ENCODE measurements around the gene YPEL3.
A peak's percentile ranks its signal among the peaks of the same experiment; 100 is the strongest.

Gene YPEL3

DNA sequence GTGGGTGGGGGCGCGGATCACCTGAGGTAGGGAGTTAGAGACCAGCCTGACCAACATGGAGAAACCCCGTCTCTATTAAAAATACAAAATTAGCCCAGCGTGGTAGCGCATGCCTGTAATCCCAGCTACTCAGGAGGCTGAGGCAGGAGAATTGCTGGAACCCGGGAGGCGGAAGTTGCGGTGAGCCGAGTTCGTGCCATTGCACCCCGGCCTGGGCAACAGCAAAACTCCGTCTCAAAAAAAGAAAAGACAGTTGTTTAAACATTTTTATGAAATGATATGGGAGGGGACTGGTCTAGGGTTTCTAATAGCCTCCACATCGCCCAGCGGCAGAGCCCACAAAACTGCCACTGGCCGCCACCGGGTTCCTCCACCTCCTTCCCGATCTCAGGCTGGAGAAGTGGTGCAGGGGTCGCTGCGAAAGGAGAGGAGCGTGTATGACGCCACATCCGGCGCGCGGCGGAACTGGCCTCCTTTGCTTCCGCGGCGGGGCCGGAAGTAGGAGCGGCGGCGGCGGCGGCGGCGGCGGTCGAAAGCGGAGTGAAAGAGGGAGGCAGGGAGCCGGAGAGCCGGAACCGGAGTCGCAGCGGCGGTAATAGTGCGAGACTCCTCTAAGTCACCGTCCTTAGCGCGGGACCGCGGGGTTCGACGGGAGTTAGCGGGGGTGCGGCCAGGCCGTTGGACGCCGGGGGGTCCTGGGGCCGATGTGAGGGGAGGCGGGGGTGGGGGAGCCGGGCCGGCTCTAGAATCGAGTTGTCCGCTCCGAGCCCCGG, 20.3 kb downstream of the YPEL3 start, which contains the start of gene PPP4C:
PPP4C (plus strand) TSS at position 492 of the 773 bp plus-strand sequence. CDS start 384 bp downstream, outside the sequence.
- Histone ChIP-seq H3K4me3 (replicated peaks; ENCODE audit: insufficient read depth, low read length) (peak within 1 kb of the TSS; percentile 92), H3K27ac (replicated peaks) (peak within 1 kb of the TSS; percentile 87), H3K27me3 (ENCODE audit: insufficient read depth, poor library complexity, severe bottlenecking) (no peaks in the 10 kb centered on the region)
- peak; percentile 89 for TF ChIP-seq GABPA (IDR thresholded peaks at IDR 0.05; ENCODE audit: low read depth)
- TF ChIP-seq, protein P1, sequence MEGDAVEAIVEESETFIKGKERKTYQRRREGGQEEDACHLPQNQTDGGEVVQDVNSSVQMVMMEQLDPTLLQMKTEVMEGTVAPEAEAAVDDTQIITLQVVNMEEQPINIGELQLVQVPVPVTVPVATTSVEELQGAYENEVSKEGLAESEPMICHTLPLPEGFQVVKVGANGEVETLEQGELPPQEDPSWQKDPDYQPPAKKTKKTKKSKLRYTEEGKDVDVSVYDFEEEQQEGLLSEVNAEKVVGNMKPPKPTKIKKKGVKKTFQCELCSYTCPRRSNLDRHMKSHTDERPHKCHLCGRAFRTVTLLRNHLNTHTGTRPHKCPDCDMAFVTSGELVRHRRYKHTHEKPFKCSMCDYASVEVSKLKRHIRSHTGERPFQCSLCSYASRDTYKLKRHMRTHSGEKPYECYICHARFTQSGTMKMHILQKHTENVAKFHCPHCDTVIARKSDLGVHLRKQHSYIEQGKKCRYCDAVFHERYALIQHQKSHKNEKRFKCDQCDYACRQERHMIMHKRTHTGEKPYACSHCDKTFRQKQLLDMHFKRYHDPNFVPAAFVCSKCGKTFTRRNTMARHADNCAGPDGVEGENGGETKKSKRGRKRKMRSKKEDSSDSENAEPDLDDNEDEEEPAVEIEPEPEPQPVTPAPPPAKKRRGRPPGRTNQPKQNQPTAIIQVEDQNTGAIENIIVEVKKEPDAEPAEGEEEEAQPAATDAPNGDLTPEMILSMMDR (IDR thresholded peaks at IDR 0.05; ENCODE audit: insufficient read depth, low read length), result no peak
- TF ChIP-seq SPI1 (IDR thresholded peaks at IDR 0.05; ENCODE audit: borderline replicate concordance, low read depth), result peak; percentile 69; the same call in 1 of the 2 replicates
- TF ChIP-seq, protein P2, sequence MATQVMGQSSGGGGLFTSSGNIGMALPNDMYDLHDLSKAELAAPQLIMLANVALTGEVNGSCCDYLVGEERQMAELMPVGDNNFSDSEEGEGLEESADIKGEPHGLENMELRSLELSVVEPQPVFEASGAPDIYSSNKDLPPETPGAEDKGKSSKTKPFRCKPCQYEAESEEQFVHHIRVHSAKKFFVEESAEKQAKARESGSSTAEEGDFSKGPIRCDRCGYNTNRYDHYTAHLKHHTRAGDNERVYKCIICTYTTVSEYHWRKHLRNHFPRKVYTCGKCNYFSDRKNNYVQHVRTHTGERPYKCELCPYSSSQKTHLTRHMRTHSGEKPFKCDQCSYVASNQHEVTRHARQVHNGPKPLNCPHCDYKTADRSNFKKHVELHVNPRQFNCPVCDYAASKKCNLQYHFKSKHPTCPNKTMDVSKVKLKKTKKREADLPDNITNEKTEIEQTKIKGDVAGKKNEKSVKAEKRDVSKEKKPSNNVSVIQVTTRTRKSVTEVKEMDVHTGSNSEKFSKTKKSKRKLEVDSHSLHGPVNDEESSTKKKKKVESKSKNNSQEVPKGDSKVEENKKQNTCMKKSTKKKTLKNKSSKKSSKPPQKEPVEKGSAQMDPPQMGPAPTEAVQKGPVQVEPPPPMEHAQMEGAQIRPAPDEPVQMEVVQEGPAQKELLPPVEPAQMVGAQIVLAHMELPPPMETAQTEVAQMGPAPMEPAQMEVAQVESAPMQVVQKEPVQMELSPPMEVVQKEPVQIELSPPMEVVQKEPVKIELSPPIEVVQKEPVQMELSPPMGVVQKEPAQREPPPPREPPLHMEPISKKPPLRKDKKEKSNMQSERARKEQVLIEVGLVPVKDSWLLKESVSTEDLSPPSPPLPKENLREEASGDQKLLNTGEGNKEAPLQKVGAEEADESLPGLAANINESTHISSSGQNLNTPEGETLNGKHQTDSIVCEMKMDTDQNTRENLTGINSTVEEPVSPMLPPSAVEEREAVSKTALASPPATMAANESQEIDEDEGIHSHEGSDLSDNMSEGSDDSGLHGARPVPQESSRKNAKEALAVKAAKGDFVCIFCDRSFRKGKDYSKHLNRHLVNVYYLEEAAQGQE (IDR thresholded peaks at IDR 0.05; ENCODE audit: insufficient replicate concordance, low read depth), result peak; percentile 33
- TF ChIP-seq POLR2AphosphoS5 (IDR thresholded peaks at IDR 0.05; ENCODE audit: low read depth), result peak; percentile 92
- peak; percentile 89 to 91 for DNase-seq (ENCODE audit: low read depth in 1 of 2, low spot score in 1 of 2)

DNA sequence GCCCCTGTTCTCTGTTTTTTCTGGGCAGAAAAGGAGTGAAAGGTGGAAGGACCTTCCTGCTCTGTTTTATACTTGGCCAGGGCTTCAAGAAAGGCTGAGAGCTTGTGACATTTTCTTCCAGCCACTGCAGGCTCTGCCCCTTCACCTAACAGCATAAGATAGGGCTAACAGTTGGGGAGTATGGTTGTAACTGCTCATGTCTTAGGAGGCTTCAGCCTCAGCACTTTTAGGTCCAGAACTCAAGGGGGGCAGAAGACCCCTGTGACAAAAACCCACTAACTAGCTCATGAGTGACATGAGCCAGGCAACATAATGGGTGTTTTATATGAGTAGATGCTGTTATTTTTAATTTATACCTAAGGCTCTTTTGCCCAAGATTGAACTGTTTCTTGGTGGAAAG, 25.5 kb downstream of the YPEL3 start:
- Histone ChIP-seq H3K4me3 (replicated peaks; ENCODE audit: insufficient read depth, low read length) (no peak overlapping the region), H3K27ac (replicated peaks) (no peak overlapping the region)

DNA sequence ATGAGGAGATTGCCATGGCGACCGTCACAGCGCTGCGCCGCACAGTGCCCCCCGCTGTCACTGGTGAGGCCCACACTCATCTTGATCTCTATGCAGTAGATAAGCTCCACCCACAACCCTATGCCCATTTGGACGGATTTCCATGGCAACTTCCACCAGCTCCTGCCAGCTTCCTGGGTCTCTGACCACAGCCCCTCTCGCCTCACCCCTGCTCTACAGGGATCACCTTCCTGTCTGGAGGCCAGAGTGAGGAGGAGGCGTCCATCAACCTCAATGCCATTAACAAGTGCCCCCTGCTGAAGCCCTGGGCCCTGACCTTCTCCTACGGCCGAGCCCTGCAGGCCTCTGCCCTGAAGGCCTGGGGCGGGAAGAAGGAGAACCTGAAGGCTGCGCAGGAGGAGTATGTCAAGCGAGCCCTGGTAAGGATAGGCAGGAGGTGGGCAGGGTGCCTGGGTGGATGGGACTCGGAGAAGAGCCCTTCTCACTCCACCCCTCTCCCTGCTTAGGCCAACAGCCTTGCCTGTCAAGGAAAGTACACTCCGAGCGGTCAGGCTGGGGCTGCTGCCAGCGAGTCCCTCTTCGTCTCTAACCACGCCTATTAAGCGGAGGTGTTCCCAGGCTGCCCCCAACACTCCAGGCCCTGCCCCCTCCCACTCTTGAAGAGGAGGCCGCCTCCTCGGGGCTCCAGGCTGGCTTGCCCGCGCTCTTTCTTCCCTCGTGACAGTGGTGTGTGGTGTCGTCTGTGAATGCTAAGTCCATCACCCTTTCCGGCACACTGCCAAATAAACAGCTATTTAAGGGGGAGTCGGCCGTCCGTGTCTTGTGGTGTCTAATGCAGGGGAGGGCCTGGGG, 26.2 kb downstream of the YPEL3 start:
- no peak overlapping the region for H3K4me3 ChIP-seq (replicated peaks; ENCODE audit: insufficient read depth, low read length)
- no peak overlapping the region for H3K27ac ChIP-seq (replicated peaks)
- no peaks in the 10 kb centered on the region for H3K27me3 ChIP-seq (ENCODE audit: insufficient read depth, poor library complexity, severe bottlenecking)
- no peak for TF ChIP-seq SPI1 (IDR thresholded peaks at IDR 0.05; ENCODE audit: borderline replicate concordance, low read depth)
- TF ChIP-seq POLR2AphosphoS5 (IDR thresholded peaks at IDR 0.05; ENCODE audit: low read depth), result peak; percentile 28; the same call in 1 of the 2 replicates
- peak in 1 of 2 experiments; percentile 78 for DNase-seq (ENCODE audit: low read depth in 1 of 2, low spot score in 1 of 2)

More for the DNA sequence above, 25.5 kb downstream of the YPEL3 start:
- TF ChIP-seq POLR2AphosphoS5 (IDR thresholded peaks at IDR 0.05; ENCODE audit: low read depth), result peak; percentile 41
- TF ChIP-seq, protein P2 (IDR thresholded peaks at IDR 0.05; ENCODE audit: insufficient replicate concordance, low read depth), result no peak
- H3K27me3 ChIP-seq (ENCODE audit: insufficient read depth, poor library complexity, severe bottlenecking), result no peaks in the 10 kb centered on the region
- DNase-seq (ENCODE audit: low read depth in 1 of 2, low spot score in 1 of 2), result no peak

DNA sequence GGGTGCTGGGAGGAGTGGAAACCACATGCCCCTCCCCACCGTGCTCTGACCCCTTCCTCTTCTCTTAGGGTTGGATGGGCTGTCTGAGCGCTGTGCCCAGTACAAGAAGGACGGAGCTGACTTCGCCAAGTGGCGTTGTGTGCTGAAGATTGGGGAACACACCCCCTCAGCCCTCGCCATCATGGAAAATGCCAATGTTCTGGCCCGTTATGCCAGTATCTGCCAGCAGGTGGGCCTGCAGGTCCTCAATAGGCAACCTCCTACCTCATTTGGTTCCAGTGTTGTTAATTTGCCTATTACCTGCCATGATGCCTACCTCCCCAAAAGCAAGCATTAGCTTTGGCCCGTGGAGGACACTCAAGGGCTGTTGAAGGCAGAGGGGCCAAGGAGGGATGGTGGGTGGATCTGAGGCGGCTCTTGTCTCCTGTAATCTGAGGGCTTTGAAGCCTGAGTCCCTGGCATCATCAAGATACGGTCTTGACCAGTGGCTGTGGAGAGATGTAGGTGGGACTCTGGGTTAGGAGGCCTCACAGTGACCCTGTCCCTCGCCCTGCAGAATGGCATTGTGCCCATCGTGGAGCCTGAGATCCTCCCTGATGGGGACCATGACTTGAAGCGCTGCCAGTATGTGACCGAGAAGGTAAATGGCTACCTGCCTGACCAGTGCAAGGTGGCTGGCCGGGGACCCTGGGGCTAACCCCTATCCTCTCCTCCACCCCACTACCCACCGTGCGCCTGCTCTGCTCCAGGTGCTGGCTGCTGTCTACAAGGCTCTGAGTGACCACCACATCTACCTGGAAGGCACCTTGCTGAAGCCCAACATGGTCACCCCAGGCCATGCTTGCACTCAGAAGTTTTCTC, 27.0 kb downstream of the YPEL3 start:
- no peak overlapping the region for H3K4me3 ChIP-seq (replicated peaks; ENCODE audit: insufficient read depth, low read length)
- TF ChIP-seq GABPA (IDR thresholded peaks at IDR 0.05; ENCODE audit: low read depth), result no peak
- peak; percentile 26; the same call in 1 of the 2 replicates for TF ChIP-seq POLR2AphosphoS5 (IDR thresholded peaks at IDR 0.05; ENCODE audit: low read depth)
- TF ChIP-seq, protein P1 (IDR thresholded peaks at IDR 0.05; ENCODE audit: insufficient read depth, low read length), result peak; percentile 47
- H3K27me3 ChIP-seq (ENCODE audit: insufficient read depth, poor library complexity, severe bottlenecking), result no peaks in the 10 kb centered on the region
- H3K27ac ChIP-seq (replicated peaks), result no peak overlapping the region
- peak; percentile 43 to 69 for DNase-seq (ENCODE audit: low read depth in 1 of 2, low spot score in 1 of 2)

Measured in HL-60 (cell line).